CD4-positive, alpha-beta T cell treated with Interleukin-21 for 1 hour (primary cell): ENCODE results near the gene CFAP298.
"Not testable (repeated sequence)": the region's sequence is repeated elsewhere in the genome, so short reads cannot be mapped to it uniquely, and the experiment has no call there.

Experiments
- DNase-seq: peaks from one replicate; pipeline ENCODE4 v3.0.0-alpha.2; 2020

The CFAP298 gene

DNA sequence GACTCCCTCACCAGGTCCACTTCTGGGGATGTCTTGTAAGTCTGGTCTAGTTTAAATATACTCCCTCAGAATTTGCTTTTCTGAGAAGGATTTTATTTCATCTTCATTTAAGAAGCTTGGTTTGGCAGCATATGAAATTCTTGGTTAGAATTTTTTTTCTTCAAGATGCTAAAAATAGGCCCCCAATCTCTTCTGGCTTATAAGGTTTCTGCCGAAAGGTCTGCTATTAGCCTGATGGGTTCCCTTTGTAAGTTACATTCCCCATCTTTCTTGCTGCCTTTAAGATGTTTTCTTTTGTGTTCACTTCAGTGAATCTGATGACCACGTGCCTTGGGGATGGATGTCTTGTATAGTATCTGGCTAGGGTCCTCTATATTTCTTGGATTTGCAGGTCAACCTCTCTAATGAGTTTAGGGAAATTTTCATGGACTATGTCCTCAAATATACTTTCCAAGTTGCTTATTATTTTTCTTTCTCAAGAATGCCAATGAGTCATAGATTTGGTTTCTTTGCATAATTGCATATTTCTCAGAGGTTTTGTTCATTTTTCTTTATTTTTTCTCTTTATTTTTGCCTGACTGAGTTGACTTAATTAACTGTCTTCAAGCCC, 46.2 kb downstream of the CFAP298 start:
- no peak for DNase-seq

DNA sequence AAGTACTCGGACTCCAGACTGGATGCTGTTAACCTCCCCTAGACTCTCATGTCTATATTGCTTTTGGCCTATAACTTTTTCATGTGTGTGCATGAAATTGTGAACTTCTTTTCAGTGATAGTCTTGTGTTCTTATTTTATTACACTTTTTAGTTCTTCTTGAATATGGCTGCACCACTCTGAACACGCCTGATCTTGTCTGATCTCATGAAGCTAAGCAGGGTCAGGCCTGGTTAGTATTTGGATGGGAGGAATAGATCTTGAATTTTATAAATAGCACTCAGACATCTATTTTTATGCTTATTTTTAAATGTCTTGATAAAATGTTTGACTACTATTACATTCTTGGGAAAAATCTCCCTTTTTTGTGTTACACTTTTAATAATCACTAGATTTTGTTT, 49.3 kb downstream of the CFAP298 start:
- DNase-seq: peak; percentile 13

GRCh38 chr21:32562426-32562825, 49.8 kb downstream of the CFAP298 start:
- DNase-seq: peak; percentile 17

GRCh38 chr21:32561476-32561875, 50.7 kb downstream of the CFAP298 start:
- not testable (repeated sequence) for DNase-seq

DNA sequence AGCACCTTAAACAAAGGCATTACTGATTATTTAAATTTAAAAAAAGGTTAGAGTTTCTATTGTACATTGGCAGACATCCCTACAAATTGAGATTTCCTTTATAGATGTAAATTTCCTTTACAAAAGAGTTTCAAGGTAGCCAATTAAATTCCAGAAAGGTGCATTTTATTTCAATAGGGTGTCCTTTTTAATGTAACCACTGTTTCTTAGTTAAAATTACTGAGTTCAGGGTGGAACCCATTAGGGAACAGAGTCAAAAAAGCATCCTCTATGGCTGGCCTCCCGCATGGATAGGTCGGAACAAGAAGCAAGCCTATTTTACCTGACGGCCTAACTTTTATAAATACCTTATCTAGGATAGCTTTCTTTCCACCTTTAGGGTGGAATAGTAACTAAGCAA, 51.3 kb downstream of the CFAP298 start:
- DNase-seq: no peak

- no peak for DNase-seq
These were observed 53.1 kb downstream of the CFAP298 start for GRCh38 chr21:32559006-32559610.

GRCh38 chr21:32558106-32558505, 54.1 kb downstream of the CFAP298 start:
- no peak for DNase-seq

- DNase-seq: no peak
These were observed 57.1 kb downstream of the CFAP298 start for GRCh38 chr21:32554832-32555638.

DNA sequence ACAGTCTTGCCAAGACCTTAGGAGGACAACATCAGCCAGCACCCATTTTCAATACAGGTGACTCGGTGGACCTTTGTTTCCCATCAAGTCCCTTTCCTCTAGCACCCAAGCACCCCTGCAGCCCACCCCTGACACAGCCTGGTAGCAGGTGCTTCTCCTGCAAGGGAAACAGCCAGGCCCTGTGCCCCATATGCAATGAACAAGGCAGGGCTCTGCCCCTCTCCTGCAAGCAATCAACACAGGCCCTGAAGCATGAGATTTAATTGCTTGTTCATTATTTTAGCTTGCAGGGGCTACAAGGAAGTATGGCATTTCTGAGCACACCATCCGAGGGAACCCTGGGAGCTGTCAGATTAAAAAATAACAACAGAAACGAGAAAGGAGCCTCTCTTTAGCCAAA, 62.3 kb downstream of the CFAP298 start:
- DNase-seq: no peak

DNA sequence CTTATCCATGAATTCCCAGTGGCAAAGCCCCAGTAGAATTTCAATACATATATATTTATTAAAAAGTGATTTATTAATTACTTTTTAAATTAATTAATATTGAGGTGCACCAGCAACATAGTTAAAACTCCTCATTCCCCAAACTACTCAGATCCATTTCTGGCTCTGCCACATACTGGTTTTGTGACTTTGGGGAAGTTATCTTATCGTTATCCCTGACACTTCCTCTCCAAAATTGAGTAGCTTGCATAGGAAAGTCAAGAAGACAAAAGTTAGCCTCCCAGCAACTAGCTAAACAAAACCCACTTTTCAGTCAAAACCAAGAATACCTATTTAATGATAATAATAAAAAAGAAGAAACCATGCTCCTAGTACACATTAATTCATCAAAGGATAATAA, 62.7 kb downstream of the CFAP298 start:
- no peak for DNase-seq
